A549 (cell line): ENCODE data around the gene TRNT1. TPM values are rescaled to one million over a fixed set of nuclear protein-coding genes. Genes with fewer than 3 reads are reported as not detected.

Experiments used
- ATAC-seq, 2 experiments: fragments of 200-7000 bp in 1 of 2; fragments of >200 bp in 1 of 2; cut with Nextera tagmentation in 1 of 2; cut with Tn5 transposase in 1 of 2; 3 replicates each; pipeline versions ENCODE4 v1.8.0 to v1.9.1; 2018 to 2020; ENCODE audit warnings: mild to moderate bottlenecking in 1 of 2, moderate library complexity in 1 of 2
- CTCF ChIA-PET: fragments of 300-600 bp; sonication (Branson Sonifier 250); formaldehyde crosslinking; extraction: SDS; loops from one replicate; lab custom pipeline; 2021; ENCODE audit warnings: antibody characterized with exemption, inconsistent platforms; lab: Yijun Ruan, JAX
- POLR2A ChIA-PET: fragments of 350-600 bp; formaldehyde crosslinking; extraction: SDS; loops from one replicate; lab custom pipeline; 2021; ENCODE audit warnings: antibody characterized with exemption, inconsistent platforms; lab: Yijun Ruan, JAX
- DNase-seq, 2 experiments: peaks; one replicate each; pipeline versions ENCODE4 v3.0.0 to v3.0.0-alpha.2; 2011 to 2016; ENCODE audit warnings: low read depth in 1 of 2, low spot score in 1 of 2
- FAIRE-seq: peaks from 2 replicates; lab custom pipeline; 2011; peaks lifted over from hg19 to GRCh38; lab: Jason Lieb, UNC
- H3K27ac ChIP-seq, 2 experiments: fragments of >200 bp; sonication (Bioruptor Twin); formaldehyde crosslinking; 3 replicates each; pipeline ENCODE4 v1.5.1; 2016 to 2017
- H3K4me1 ChIP-seq: fragments of >200 bp; sonication (Bioruptor Twin); formaldehyde crosslinking; 3 replicates; pipeline ENCODE4 v1.6.1; 2016
- H3K4me2 ChIP-seq: fragments of >200 bp; sonication (Bioruptor Twin); formaldehyde crosslinking; 3 replicates; pipeline ENCODE4 v1.6.1; 2016
- H3K4me3 ChIP-seq: fragments of >200 bp; sonication (Bioruptor Twin); formaldehyde crosslinking; 3 replicates; pipeline ENCODE4 v1.5.1; 2016
- H3K9me3 ChIP-seq: fragments of >200 bp; sonication (Bioruptor Twin); formaldehyde crosslinking; 3 replicates; pipeline ENCODE4 v1.6.1; 2016
- CHD2 ChIP-seq: fragments of 150-350 bp; IDR thresholded peaks from 2 replicates; pipeline ENCODE4 v1.6.1; 2014; ENCODE audit warnings: low read length; ENCODE audit not compliant: partially characterized antibody
- FOSB ChIP-seq: fragments of 250-450 bp; sonication (Bioruptor Pico); IDR thresholded peaks from 2 replicates; pipeline ENCODE4 v1.5.0; 2020; ENCODE audit warnings: mild to moderate bottlenecking, moderate library complexity
- FOSL2 ChIP-seq, 2 experiments: fragments of 450-650 bp in 1 of 2; fragments of >200 bp in 1 of 2; sonication (Bioruptor Twin) in 1 of 2; formaldehyde crosslinking; IDR thresholded peaks; 2 replicates each; pipeline versions ENCODE4 v1.5.0 to v1.6.1; 2016 to 2020; ENCODE audit warnings: mild to moderate bottlenecking in 1 of 2, moderate library complexity in 1 of 2
- FOXS1 ChIP-seq: fragments of 250-450 bp; sonication (Bioruptor Pico); IDR thresholded peaks from 2 replicates; pipeline ENCODE4 v1.5.0; 2020; ENCODE audit warnings: mild to moderate bottlenecking, moderate library complexity
- HDAC2 ChIP-seq: fragments of 200-600 bp; sonication (generic); IDR thresholded peaks from 2 replicates; pipeline ENCODE4 v1.6.1; 2016
- JUN ChIP-seq, 2 experiments: fragments of >200 bp; sonication (Bioruptor Twin); formaldehyde crosslinking; IDR thresholded peaks; 2 replicates in 1 of 2; 3 replicates in 1 of 2; pipeline ENCODE4 v1.6.1; 2016 to 2017
- MAX ChIP-seq: IDR thresholded peaks from 2 replicates; pipeline ENCODE4 v1.6.1; 2012
- NR3C1 ChIP-seq: fragments of >200 bp; sonication (Bioruptor Twin); formaldehyde crosslinking; IDR thresholded peaks from 3 replicates; pipeline ENCODE4 v1.6.1; 2017
- RARB ChIP-seq: fragments of 250-450 bp; sonication (Bioruptor Pico); IDR thresholded peaks from 2 replicates; pipeline ENCODE4 v1.8.0; 2021; ENCODE audit warnings: mild to moderate bottlenecking, moderate library complexity
- RCOR1 ChIP-seq: fragments of 150-350 bp; IDR thresholded peaks from 2 replicates; pipeline ENCODE4 v1.6.1; 2014; ENCODE audit warnings: antibody characterized with exemption, low read length, low read depth
- RNF2 ChIP-seq: fragments of 200-600 bp; sonication (generic); IDR thresholded peaks from 2 replicates; pipeline ENCODE4 v1.6.1; 2016; ENCODE audit warnings: low read depth, mild to moderate bottlenecking, antibody characterized with exemption, moderate library complexity, borderline replicate concordance
- SMC3 ChIP-seq: fragments of >200 bp; sonication (Bioruptor Twin); formaldehyde crosslinking; IDR thresholded peaks from 3 replicates; pipeline ENCODE4 v1.6.1; 2018; ENCODE audit warnings: inconsistent platforms
- TFCP2L1 ChIP-seq: fragments of 250-450 bp; sonication (Bioruptor Pico); IDR thresholded peaks from 2 replicates; pipeline ENCODE4 v1.5.0; 2021; ENCODE audit warnings: mild to moderate bottlenecking
- TP53 ChIP-seq: fragments of 250-450 bp; sonication (Bioruptor Pico); IDR thresholded peaks from 2 replicates; pipeline ENCODE4 v1.5.0; 2021; ENCODE audit warnings: mild to moderate bottlenecking, moderate library complexity
- USF2 ChIP-seq: fragments of 450-650 bp; IDR thresholded peaks from 2 replicates; pipeline ENCODE4 v1.6.1; 2014; ENCODE audit warnings: antibody characterized with exemption
- ZNF302 ChIP-seq: fragments of 250-450 bp; sonication (Bioruptor Pico); IDR thresholded peaks from 2 replicates; pipeline ENCODE4 v1.9.0; 2021; ENCODE audit warnings: inconsistent platforms, mild to moderate bottlenecking, moderate library complexity
- WGBS: methylation state at CpG from one replicate; pipeline ENCODE4 v1.1.6; 2017; ENCODE audit errors: missing lambda C conversion rate; 5-methylcytosine and 5-hydroxymethylcytosine counted together
- polyA plus RNA-seq, 4 experiments: library from polyadenylated mRNA; depleted of rRNA in 3 of 4; stranded (reverse); fragments of >200 nt; fragmentation: RNase III in 1 of 4; extraction: RNeasy Plus Mini Kit Qiagen cat#74134 plus additional on column Dnase treatment in 1 of 4; gene quantifications; 2 replicates in 3 of 4; 3 replicates in 1 of 4; pipeline ENCODE4 v1.2.3, GENCODE V29; 2011 to 2017
- TF ChIP-seq, protein P1 (sequence below): fragments of 250-450 bp; sonication (Bioruptor Pico); IDR thresholded peaks from 2 replicates; pipeline ENCODE4 v1.5.0; 2021; ENCODE audit warnings: mild to moderate bottlenecking, moderate library complexity, borderline replicate concordance
- TF ChIP-seq, protein P2 (sequence below): fragments of 200-600 bp; sonication (generic); IDR thresholded peaks from 2 replicates; pipeline ENCODE4 v1.6.1; 2016; ENCODE audit warnings: antibody characterized with exemption, mild to moderate bottlenecking, moderate library complexity
- TF ChIP-seq, protein P3 (sequence below): fragments of >200 bp; sonication (Bioruptor Twin); formaldehyde crosslinking; IDR thresholded peaks from 2 replicates; pipeline ENCODE4 v1.6.1; 2016

TRNT1 gene
- polyA plus RNA-seq, 2 of the 4 experiments (the other 2 are of a cell fraction): 25.7 to 32.0 TPM

DNA sequence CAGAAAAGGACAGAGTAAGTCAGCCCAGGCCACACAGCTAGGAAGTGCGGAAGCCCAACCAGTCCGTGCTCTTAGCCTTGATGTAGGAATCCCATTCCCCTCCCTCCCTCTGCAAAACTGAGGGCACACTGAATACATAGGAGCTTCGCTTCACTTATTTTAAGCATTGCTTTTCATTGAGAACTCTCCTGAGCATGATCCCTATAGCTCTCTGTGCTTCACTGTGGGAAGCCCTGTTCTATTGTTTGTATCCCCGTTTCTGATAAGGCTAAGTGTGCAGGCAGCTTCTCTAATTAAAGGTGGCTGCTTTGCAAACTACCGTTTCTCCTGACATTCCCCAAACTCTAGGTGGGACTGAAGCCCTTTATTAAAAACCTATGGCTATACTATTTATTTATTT, 46.4 kb upstream of the TRNT1 start:
- 54% methylated on average over 5 of the region's 5 CpGs for WGBS
- FAIRE-seq (no peak), ATAC-seq (no peak), DNase-seq (no peak)
- CTCF ChIA-PET: no interaction called here
- no peaks in the 10 kb centered on the region for H3K9me3 ChIP-seq
- H3K4me2 ChIP-seq: no peak overlapping the region
- H3K27ac ChIP-seq: no peak overlapping the region
- no peak for TF ChIP-seq SMC3
- no peak for TF ChIP-seq NR3C1
- no peak for TF ChIP-seq RARB
- TF ChIP-seq FOXS1 (CRISPR knock-in tag): no peak
- no peak for TF ChIP-seq TFCP2L1 (CRISPR knock-in tag)
- TF ChIP-seq ZNF302 (CRISPR knock-in tag): no peak
- TF ChIP-seq HDAC2: no peak
- TF ChIP-seq RNF2: no peak
- TF ChIP-seq, protein P1, sequence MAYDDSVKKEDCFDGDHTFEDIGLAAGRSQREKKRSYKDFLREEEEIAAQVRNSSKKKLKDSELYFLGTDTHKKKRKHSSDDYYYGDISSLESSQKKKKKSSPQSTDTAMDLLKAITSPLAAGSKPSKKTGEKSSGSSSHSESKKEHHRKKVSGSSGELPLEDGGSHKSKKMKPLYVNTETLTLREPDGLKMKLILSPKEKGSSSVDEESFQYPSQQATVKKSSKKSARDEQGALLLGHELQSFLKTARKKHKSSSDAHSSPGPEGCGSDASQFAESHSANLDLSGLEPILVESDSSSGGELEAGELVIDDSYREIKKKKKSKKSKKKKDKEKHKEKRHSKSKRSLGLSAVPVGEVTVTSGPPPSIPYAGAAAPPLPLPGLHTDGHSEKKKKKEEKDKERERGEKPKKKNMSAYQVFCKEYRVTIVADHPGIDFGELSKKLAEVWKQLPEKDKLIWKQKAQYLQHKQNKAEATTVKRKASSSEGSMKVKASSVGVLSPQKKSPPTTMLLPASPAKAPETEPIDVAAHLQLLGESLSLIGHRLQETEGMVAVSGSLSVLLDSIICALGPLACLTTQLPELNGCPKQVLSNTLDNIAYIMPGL (CRISPR knock-in tag): no peak
- TF ChIP-seq, protein P2, sequence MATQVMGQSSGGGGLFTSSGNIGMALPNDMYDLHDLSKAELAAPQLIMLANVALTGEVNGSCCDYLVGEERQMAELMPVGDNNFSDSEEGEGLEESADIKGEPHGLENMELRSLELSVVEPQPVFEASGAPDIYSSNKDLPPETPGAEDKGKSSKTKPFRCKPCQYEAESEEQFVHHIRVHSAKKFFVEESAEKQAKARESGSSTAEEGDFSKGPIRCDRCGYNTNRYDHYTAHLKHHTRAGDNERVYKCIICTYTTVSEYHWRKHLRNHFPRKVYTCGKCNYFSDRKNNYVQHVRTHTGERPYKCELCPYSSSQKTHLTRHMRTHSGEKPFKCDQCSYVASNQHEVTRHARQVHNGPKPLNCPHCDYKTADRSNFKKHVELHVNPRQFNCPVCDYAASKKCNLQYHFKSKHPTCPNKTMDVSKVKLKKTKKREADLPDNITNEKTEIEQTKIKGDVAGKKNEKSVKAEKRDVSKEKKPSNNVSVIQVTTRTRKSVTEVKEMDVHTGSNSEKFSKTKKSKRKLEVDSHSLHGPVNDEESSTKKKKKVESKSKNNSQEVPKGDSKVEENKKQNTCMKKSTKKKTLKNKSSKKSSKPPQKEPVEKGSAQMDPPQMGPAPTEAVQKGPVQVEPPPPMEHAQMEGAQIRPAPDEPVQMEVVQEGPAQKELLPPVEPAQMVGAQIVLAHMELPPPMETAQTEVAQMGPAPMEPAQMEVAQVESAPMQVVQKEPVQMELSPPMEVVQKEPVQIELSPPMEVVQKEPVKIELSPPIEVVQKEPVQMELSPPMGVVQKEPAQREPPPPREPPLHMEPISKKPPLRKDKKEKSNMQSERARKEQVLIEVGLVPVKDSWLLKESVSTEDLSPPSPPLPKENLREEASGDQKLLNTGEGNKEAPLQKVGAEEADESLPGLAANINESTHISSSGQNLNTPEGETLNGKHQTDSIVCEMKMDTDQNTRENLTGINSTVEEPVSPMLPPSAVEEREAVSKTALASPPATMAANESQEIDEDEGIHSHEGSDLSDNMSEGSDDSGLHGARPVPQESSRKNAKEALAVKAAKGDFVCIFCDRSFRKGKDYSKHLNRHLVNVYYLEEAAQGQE: no peak
- no peak for TF ChIP-seq RCOR1
- no peak for TF ChIP-seq FOSL2 (IDR thresholded peaks at IDR 0.05)
- TF ChIP-seq FOSL2 (CRISPR knock-in tag; IDR thresholded peaks at IDR 0.05): no peak
- TF ChIP-seq JUN (IDR thresholded peaks at IDR 0.05): no peak
- POLR2A ChIA-PET: no interaction called here
- H3K4me1 ChIP-seq: no peaks in the 10 kb centered on the region
- no peak overlapping the region for H3K4me3 ChIP-seq

DNA sequence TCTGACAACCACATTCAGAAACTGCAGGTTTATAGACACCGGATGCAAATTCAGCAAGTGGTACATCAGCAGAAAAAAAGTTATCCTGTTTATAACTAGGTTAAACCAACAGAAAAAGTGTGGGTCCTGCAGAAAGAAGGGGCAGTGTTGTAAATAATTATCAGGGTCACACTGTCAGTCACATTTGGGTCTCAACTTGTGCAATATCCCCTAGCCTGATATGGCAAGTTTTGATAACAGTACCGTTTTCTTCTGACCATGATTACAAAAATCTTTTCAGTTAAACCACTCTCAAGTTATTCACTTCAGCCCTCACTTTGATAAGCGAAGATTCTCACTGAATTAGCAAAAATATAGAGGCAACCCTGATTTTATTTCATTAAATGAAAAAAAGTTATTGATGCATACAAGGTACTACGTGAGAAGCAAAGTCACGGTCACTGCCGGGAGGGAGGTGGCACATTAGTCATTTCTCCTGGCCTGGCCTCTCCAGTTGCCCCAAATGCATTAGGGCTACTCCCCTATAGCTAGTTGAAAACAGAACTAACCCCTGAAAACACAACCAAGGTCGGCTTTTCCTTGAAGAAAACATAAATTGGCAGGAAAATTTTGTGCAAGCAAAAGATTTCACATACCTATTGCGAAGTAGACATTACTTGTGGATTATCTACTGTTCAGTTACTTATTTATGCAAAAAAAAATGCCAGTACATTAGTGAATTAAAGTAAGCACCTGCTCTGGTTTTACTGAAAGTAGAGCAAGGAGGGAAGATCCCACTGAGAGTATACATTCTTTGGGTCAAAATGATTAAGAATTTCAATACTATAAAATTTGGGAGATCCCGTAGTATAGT, 45.1 kb upstream of the TRNT1 start:
- Histone ChIP-seq H3K27ac (no peak overlapping the region), H3K9me3 (no peaks in the 10 kb centered on the region), H3K4me1 (no peaks in the 10 kb centered on the region), H3K4me3 (no peak overlapping the region), H3K4me2 (no peak overlapping the region)
- ATAC-seq: no peak
- no peak for DNase-seq
- no peak for FAIRE-seq
- CTCF ChIA-PET: no interaction called here
- TF ChIP-seq MAX (no peak), CHD2 (no peak), RCOR1 (no peak), JUN (IDR thresholded peaks at IDR 0.05) (no peak), TP53 (CRISPR knock-in tag) (no peak), USF2 (no peak), FOSB (CRISPR knock-in tag) (no peak)
- TF ChIP-seq, protein P3, sequence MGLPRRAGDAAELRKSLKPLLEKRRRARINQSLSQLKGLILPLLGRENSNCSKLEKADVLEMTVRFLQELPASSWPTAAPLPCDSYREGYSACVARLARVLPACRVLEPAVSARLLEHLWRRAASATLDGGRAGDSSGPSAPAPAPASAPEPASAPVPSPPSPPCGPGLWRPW: no peak
- POLR2A ChIA-PET: no interaction called here
- WGBS: 31% methylated on average over 9 of the region's 9 CpGs
